SK-MEL-5 (cell line): Measurements from ENCODE around the gene AKAP8L. TPM values are rescaled to one million over a fixed set of nuclear protein-coding genes. Genes with fewer than 3 reads are reported as not detected.
"Not testable (repeated sequence)": the region's sequence is repeated elsewhere in the genome, so short reads cannot be mapped to it uniquely, and the experiment has no call there.

Experiments
- DNase-seq: peaks from one replicate; pipeline ENCODE4 v3.0.0-alpha.2; 2016; ENCODE audit warnings: low read depth, low spot score
- in situ Hi-C: cut with HindIII; loops from 2 replicates; pipeline ENCODE4 v1.10.0; 2016; ENCODE audit warnings: low sequenced_read_pairs, high pct_unique_total_duplicates, low pct_unique_long_range_greater_than_20kb
- total RNA-seq: library from RNA; depleted of rRNA; stranded (reverse); fragments of >200 nt; shearing (Covaris generic); gene quantifications from 2 replicates; pipeline ENCODE4 v1.2.3, GENCODE V29; 2014

Gene AKAP8L
- total RNA-seq, 1 experiment from 2014 or later = 41.1 TPM

DNA sequence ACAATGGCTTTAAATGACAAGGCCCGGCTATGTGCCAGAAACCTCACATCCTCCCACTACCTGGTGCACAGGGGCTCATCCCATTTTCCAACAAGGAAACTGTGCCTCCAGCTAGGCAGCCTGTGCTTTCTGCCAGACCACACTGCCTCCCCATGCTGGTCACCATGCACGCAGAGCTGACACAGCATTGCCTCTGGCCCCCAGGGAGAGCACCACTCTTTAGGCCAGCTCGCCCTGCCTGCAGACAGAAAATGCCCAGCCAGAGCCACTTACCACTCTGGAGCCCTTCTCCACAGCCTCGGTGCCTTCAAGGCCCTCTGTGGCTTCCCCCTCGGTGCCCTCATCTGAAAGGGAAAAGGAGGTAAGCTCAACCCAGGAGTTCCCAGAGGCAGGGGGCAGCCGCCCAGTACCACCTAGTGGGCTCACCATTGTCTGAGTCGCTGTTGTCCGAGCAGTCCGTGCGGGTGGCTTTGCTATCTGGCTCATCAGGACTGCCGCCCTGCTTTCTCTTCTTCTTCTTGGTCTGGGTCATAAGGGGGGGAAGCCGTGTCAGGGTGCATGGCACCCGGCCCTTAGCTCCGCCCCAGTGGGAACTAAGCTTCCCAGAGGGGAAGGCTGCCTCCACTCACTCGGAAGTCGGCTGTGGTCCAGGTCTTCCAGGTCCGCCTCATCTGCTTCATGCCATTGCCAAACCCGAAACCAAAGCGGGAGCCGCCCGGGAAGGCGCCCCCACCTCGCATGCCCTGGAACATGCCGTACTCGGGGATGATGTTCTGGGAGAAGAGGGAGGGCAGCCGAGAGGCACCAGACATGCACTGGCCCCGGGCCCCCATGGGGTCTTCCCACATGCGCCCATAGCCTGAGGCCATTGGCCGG is 18.0 kb downstream of the AKAP8L start:
- in situ Hi-C loops = no loop called here
- no peak for DNase-seq

- in situ Hi-C loops = no loop called here
Observed at GRCh38 chr19:15399635-15400034, 19.2 kb downstream of the AKAP8L start.

GRCh38 chr19:15399234-15399515 is 19.6 kb downstream of the AKAP8L start:
- no peak for DNase-seq
- in situ Hi-C loops = no loop called here

More at GRCh38 chr19:15399635-15400034, 19.2 kb downstream of the AKAP8L start:
- no peak for DNase-seq

- DNase-seq = no peak
- in situ Hi-C loops = no loop called here
Observed at GRCh38 chr19:15398501-15399233, 20.1 kb downstream of the AKAP8L start.

- in situ Hi-C loops = no loop called here
- no peak for DNase-seq
Observed at GRCh38 chr19:15397782-15398181, 21.0 kb downstream of the AKAP8L start.

- DNase-seq = no peak
- in situ Hi-C loops = no loop called here
Observed at GRCh38 chr19:15397236-15397635, 21.6 kb downstream of the AKAP8L start.

GRCh38 chr19:15396436-15396835 is 22.4 kb downstream of the AKAP8L start:
- no peak for DNase-seq
- in situ Hi-C loops = no loop called here

- in situ Hi-C loops, DNase-seq: not testable (repeated sequence)
Observed at GRCh38 chr19:15395251-15395650, 23.5 kb downstream of the AKAP8L start.

DNA sequence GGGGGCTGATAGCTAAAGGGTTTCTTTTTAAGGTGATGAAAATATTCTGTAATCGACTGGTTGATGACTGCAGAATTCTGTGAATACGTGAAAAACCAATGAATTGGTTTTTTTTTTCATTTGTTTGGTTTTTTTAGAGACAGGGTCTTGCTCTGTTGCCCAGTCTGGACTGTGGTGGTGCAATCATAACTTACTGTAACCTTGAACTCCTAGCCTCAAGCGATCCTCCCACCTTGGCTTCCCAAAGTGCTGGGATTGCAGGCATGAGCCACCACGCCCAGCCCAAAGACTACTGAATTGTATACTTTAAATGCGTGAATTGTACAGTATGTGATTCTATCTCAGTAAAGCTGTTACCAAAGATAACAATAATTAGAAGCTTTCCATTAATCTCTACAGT is 24.4 kb downstream of the AKAP8L start:
- in situ Hi-C loops = no loop called here
- DNase-seq = no peak

DNA sequence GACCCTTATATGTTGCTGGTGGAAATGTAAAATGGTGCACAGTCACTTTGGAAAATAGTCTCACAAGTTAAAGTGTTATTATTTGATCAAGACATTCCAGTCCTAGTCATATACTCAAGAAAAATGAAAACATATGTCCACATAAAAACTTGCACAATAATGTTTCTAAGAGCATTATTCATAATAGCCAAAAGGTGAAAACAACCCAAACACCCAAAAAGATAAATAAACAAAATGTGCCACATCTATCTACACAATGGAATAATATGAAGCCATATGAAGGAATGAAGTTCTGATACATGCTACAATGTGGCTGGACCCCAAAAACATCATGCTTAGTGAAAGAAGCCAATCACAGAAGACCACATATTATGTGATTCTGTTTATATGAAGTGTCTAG is 24.8 kb downstream of the AKAP8L start:
- in situ Hi-C loops = no loop called here
- no peak for DNase-seq

DNA sequence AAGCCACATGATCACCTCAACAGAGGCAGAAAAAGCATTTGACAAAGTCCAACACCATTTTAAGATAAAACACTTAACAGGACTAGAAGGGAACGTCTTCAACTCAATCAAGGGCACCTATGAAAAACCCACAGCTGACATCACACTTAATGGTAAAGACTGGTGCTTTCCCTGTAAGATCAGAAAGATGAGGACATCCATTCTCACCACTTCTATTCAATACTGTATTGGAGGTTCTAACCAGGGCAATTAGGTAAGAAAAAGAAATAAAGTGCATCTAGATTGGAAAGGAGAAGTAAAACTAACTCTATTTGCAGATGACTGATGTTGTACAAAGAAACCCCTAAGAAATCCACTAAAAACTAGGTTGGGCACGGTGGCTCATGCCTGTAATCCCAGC is 28.0 kb downstream of the AKAP8L start:
- in situ Hi-C loops = no loop called here
- no peak for DNase-seq

DNA sequence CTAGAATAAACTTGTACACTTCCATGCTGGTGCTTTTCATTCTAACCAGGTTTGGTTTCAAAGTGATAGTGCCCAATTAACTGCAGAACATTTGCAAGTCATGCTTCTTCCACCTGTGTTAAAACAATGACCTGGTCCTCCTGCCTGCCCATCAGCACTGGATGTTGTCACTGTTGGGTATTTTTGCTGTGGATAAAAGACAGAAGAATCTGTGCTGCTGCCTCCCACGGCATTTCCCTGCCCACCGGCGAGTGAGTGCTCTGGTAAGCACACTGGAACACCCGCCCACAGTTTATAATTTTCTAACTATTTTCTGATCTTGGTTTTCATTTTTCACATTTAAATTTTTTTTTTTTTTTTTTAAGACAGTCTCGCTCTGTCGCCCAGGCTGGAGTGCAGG is 36.9 kb downstream of the AKAP8L start:
- in situ Hi-C loops = no loop called here
- no peak for DNase-seq

DNA sequence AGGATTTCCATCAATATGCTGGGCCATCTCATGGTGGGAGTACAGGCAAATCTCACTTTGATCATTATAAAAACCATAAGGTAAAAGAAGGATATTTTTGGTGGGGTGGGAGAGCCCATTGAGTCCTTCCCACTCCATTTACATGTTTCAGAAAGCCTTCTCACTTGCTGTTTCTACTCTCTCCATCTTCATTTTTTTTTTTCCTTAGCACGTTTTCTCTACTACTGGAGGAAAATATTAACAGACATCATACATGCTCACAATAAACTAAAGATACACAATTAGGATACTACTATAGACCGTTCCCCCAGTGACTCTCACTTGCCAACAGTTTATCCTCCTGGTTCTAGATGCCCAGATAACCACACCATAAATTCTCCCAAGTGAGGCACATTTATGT is 37.4 kb downstream of the AKAP8L start:
- in situ Hi-C loops = no loop called here
- DNase-seq = no peak

DNA sequence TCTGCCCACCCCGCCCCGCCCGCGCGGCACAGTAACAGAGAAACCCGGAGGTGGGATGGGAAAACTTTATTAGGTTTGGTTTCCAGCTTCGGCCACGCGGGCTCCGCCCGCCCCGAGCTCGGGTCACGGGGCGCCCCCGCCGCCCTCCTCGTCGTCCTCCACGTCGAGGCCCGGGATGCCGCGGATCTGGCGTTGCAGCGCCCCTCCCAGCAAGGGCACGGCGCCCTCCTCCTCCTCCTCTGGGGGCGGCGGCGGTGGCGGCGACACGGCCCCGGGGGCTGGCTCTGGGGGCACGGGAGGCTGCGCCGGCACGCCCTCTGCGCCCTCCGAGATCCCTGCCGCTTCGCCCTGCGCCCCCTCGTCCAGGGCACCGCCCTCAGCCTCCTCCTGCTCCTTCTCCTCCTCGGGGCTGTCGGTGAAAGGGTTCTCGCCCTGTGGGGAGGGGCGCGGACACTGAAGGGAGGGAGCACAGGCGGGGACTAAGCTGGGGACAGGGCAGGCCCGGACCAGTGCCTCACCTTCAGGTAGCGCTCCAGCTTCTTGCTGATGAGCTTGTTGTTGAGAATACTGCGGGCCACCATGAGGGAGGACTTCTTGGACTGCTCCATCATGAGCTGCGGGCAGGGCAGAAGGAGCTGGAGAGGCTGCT is 38.7 kb downstream of the AKAP8L start:
- DNase-seq = peak; percentile 43
- in situ Hi-C loops = no loop called here

DNA sequence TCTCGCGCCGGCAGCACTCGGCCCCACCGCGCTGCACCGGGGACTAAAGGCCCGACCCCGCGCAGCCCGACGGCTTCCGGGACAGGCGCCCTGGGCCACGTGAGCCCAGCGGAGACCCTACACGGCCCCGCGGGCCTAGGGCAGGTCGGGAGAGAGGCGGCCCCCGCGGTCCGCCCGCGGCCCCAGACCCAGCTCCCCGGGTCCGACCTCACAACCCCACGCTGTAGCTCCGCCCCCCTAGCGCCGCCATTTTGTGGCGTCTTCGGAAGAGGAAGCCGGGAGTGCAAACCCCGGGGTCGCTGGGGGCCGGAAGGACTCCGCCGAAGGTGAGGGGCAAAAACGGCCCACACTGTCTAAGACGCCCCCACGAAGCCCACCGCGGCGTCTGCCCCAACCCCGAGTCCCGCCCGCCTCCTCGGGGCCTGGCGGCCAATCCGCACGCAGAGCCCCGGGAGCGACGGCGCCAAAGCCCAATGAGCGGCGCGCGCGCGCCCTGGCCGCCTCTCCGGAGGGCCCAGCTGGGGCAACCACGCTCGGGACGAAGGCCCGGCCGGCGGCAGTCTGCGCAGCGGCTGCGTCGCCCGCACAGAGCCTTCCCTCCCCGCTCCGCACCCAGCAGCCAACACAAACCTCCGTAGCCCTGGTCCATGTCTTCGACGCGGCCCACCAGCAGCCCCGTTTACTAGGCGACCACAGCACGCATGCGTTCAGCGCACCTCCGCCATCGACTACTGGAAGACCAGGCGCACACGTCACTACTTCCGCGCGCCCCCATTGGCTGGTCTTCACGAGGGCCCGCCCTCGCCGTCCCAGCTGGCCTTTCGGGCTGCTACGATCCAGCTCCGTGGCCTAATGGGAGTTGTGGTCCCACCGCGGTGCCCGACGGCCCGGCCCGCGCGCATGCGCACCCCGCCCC is 39.4 kb downstream of the AKAP8L start, which contains the start of gene AKAP8:
Gene AKAP8 (minus strand): TSS at position 705 of the 916 bp plus-strand sequence. CDS start 56 bp downstream, at position 649.
- in situ Hi-C loops = no loop called here
- DNase-seq = peak; percentile 96

DNA sequence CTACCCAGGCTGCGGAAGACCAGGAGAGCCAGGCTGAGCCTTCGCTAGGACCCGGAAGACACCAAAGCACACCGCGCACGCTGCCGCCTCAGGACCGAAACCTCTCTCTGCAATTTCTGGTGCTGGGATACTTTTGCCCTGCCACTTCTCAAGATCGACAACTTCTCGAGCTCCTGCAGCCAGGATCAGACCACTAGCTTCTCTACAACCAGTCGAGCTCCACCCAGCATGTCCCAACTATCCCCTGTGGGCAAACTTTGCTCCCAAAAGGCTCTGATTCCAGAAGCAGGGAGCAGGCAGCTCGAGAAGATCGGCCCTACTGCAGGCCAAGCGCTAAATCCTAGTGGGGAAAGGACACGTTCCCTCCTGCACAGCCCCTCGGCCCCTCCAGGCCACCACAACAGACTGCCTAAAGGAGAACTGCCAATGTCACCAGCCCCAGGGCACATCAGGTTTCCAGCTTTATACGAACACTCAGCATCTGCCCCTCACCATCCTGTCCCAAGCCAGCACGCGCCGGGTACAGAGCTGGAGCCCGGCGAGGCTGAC is 40.2 kb downstream of the AKAP8L start:
- in situ Hi-C loops = no loop called here
- DNase-seq = peak; percentile 37

GRCh38 chr19:15374796-15375440 is 43.9 kb downstream of the AKAP8L start:
- in situ Hi-C loops = no loop called here
- no peak for DNase-seq
